GM10266 (cell line): ENCODE results near the gene NECTIN4.

Source experiments
- DNase-seq: peaks from one replicate; pipeline ENCODE4 v3.0.0; 2012; ENCODE audit errors: extremely low spot score
- CTCF ChIP-seq: IDR thresholded peaks from 2 replicates; pipeline ENCODE4 v1.5.1; 2012; ENCODE audit warnings: mild to moderate bottlenecking, low read depth; ENCODE audit not compliant: control insufficient read depth, insufficient read depth; ENCODE audit errors: missing control alignments

NECTIN4 gene

GRCh38 chr1:161130266-161130665, 40.9 kb upstream of the NECTIN4 start:
- no peak for TF ChIP-seq CTCF
- no peak for DNase-seq

- no peak for TF ChIP-seq CTCF
- no peak for DNase-seq
These were observed 39.4 kb upstream of the NECTIN4 start for GRCh38 chr1:161128591-161129420.

- no peak for DNase-seq
- TF ChIP-seq CTCF = no peak
These were observed 38.3 kb upstream of the NECTIN4 start for GRCh38 chr1:161127649-161128048.

- no peak for TF ChIP-seq CTCF
- no peak for DNase-seq
These were observed 33.6 kb upstream of the NECTIN4 start for GRCh38 chr1:161122967-161123366.

GRCh38 chr1:161121834-161122233, 32.5 kb upstream of the NECTIN4 start:
- DNase-seq = no peak
- no peak for TF ChIP-seq CTCF

GRCh38 chr1:161121042-161121650, 31.8 kb upstream of the NECTIN4 start:
- TF ChIP-seq CTCF = no peak
- DNase-seq = no peak
